IgD-negative memory B cell (primary cell): ENCODE measurements around the gene PACSIN2. TPM values are rescaled to one million over a fixed set of nuclear protein-coding genes. Genes with fewer than 3 reads are reported as not detected.

Source experiments
- H3K27ac Mint-ChIP-seq, 3 donors: one replicate each; pipeline ENCODE4 v1.8.0; 2020 to 2022; ENCODE audit warnings: mild to moderate bottlenecking in 3 of 3, mixed read lengths in 3 of 3, moderate library complexity in 1 of 3
- H3K27me3 Mint-ChIP-seq: one replicate; pipeline ENCODE4 v1.8.0; 2021; ENCODE audit warnings: mixed read lengths
- H3K36me3 Mint-ChIP-seq: one replicate; pipeline ENCODE4 v1.8.0; 2020; ENCODE audit warnings: mild to moderate bottlenecking, mixed read lengths
- H3K4me1 Mint-ChIP-seq, 3 donors: one replicate each; pipeline ENCODE4 v1.8.0; 2020 to 2022; ENCODE audit warnings: mixed read lengths in 3 of 3, mild to moderate bottlenecking in 1 of 3
- H3K4me3 Mint-ChIP-seq, 4 donors: one replicate each; pipeline ENCODE4 v1.8.0; 2020 to 2022; ENCODE audit warnings: mild to moderate bottlenecking in 4 of 4, mixed read lengths in 4 of 4, moderate library complexity in 3 of 4
- H3K9me3 Mint-ChIP-seq, 3 donors: one replicate each; pipeline ENCODE4 v1.8.0; 2020 to 2021; ENCODE audit warnings: mixed read lengths in 3 of 3, mild to moderate bottlenecking in 1 of 3
- polyA plus RNA-seq: library from polyadenylated mRNA; unstranded; fragments of 300-500 nt; fragmentation: Illumina TruSeq; gene quantifications from one replicate; pipeline ENCODE4 v1.2.3, GENCODE V29; 2021

PACSIN2 gene
- polyA plus RNA-seq, 1 donor from 2014 or later = 31.5 TPM

DNA sequence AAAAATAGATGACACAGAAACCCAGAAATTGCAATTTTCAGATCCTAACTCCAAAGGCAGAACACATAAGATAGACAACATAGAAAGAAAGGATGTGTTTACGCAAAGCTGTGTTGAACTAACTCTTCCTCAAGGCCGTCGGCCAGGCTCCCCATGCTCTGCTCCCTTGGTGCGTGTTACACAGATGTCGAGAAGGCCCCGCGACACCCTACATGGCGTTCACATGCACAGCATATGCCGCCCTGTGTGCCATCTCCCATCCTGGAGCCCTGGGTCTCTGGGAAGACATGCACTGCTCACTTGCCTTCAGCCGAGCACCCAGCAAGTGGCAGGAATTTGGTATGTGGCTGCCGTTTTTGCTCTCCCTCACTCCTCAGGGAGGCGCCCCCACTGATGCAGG, 110.9 kb downstream of the PACSIN2 start:
- H3K27ac Mint-ChIP-seq = no peak overlapping the region
- H3K9me3 Mint-ChIP-seq = no peaks in the 10 kb centered on the region
- H3K4me3 Mint-ChIP-seq = no peak overlapping the region

DNA sequence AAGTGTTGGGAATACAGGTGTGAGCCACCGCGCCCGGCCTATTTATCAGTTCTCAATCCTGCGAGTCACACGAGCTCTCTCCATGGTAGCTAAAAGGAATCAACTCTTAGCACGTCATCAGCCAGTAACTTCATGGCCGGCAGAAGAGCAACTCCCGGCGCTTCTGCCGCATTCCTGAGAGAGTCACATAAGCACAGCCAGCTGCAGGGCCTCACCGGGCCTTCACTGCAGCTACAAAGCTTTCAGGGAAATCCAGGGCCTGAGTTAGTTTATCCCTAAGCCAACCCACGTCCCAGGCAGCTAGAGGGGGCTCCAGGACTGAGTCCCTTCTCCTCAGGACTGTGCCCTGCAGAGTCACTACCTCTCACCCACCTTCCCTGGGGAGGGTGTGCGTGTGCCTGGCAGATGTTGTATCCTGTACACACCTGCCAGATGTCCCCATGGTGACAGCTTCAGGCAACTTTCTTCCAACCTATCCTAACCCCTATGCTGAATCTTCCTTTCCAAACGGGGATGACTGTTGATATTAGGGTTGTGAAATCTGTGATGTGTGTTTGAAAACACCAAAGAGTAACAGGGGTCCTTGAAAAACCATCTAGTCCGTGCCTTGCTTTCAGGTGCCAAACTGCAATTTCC, 112.0 kb downstream of the PACSIN2 start:
- Mint-ChIP-seq H3K36me3 (peaks cover 3% of the 10 kb centered on the region), H3K9me3 (no peaks in the 10 kb centered on the region), H3K27ac (no peak overlapping the region), H3K4me1 (peaks cover 4 to 5% (median 5%) of the 10 kb centered on the region in 3 donors), H3K4me3 (no peak overlapping the region), H3K27me3 (no peaks in the 10 kb centered on the region)

More for the DNA sequence above, 110.9 kb downstream of the PACSIN2 start:
- Mint-ChIP-seq H3K4me1 (peaks cover 5 to 9% (median 7%) of the 10 kb centered on the region in 3 donors), H3K36me3 (peaks cover 3% of the 10 kb centered on the region), H3K27me3 (no peaks in the 10 kb centered on the region)

DNA sequence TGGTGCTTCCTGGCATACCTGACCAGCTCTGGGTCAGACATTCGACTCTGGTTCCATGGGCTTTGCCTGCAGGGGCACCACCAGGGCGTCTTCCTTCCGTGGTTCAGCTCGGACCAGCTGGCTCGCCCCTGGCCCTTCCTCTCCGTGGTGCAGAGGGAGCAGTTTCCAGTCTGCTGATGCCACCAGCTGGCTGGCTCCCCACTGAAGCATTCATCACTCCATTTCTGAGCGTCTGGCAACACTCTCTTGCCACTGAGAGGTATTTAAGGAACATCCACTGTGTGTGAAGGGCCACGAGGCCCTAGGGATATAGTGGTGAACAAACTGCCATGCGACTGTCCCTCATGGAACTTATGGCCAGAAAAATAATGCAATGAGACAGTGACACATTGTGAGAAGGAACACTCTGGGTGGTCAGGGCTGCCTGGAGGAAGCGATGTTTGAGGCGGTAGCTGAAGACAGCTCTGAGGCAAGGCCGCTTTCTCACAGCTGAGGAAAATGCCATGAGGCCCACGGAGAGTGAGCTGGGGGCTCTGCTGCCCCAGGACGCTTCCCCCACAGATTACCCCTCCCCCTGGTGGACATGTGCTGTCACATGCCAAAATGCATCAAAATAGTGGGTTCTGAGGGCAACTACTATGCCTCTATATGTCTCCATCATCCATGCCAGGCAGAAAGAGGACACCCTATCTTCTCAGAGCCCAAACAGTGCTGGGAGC, 113.0 kb downstream of the PACSIN2 start:
- H3K4me3 Mint-ChIP-seq = no peak overlapping the region
- no peaks in the 10 kb centered on the region for H3K27me3 Mint-ChIP-seq
- peaks cover 3% of the 10 kb centered on the region for H3K36me3 Mint-ChIP-seq
- H3K4me1 Mint-ChIP-seq = peaks cover 6 to 9% (median 8%) of the 10 kb centered on the region in 3 donors
- peak overlapping the region in 1 of 3 donors; percentile 32 for H3K27ac Mint-ChIP-seq
- no peaks in the 10 kb centered on the region for H3K9me3 Mint-ChIP-seq

GRCh38 chr22:42897960-42898359, 117.0 kb downstream of the PACSIN2 start:
- no peak overlapping the region for H3K27ac Mint-ChIP-seq
- peaks cover 33 to 42% (median 38%) of the 10 kb centered on the region in 3 donors for H3K4me1 Mint-ChIP-seq
- no peak overlapping the region for H3K4me3 Mint-ChIP-seq
- peaks cover 1% of the 10 kb centered on the region for H3K27me3 Mint-ChIP-seq
- H3K9me3 Mint-ChIP-seq = no peaks in the 10 kb centered on the region
- peaks cover 1% of the 10 kb centered on the region for H3K36me3 Mint-ChIP-seq

DNA sequence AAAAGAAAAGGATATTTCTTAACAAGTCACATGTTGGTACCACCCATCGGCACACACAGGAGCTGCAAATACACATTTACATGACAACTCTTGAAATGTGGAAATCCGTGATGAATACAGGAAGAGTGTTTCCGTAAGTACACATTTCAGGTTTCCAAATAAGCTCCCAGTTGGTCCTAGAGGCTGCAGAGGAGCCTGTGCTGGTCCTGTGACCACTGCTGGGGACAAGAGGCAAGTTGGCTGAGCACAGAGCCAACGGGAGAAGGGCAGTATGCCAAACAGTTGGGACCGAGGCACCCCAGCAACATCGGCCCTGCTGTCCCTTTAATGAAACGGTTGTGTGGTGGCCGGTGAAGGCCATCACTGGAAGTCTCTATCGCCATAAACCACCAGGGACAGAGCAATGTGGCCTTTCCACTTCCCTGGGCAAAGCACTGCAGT, 119.4 kb downstream of the PACSIN2 start:
- Mint-ChIP-seq H3K27me3 (peaks cover 1% of the 10 kb centered on the region), H3K4me1 (peaks cover 40 to 52% (median 42%) of the 10 kb centered on the region in 3 donors), H3K4me3 (peak overlapping the region in 3 of 4 donors; percentile 19 to 84 (median 67)), H3K9me3 (no peaks in the 10 kb centered on the region), H3K36me3 (peaks cover 1% of the 10 kb centered on the region), H3K27ac (peak overlapping the region; percentile 70 to 96 (median 91))

DNA sequence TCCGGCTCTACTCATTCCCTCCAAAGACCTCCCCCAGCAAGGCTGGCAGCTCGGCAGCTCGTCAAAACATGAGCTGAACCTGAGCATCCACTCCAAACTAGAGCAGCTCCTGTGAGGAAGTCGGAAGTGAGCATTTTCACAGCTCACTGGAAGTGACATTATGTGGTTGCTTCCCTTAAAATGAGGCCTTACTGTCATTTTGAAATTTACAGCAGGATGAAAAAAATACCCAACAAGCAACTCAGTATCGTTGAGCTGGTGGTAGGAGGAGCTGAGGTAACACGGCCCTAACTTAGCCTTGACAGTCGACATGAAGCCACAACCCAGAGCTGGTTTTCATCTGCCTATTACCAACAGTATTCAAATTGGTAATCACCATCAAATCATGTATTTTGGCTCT, 119.9 kb downstream of the PACSIN2 start:
- H3K4me1 Mint-ChIP-seq = peaks cover 40 to 51% (median 42%) of the 10 kb centered on the region in 3 donors
- H3K4me3 Mint-ChIP-seq = peak overlapping the region; percentile 19 to 84 (median 48)
- H3K27me3 Mint-ChIP-seq = peaks cover 1% of the 10 kb centered on the region
- peaks cover 1% of the 10 kb centered on the region for H3K36me3 Mint-ChIP-seq
- H3K27ac Mint-ChIP-seq = peak overlapping the region; percentile 70 to 96 (median 91)
- H3K9me3 Mint-ChIP-seq = no peaks in the 10 kb centered on the region

DNA sequence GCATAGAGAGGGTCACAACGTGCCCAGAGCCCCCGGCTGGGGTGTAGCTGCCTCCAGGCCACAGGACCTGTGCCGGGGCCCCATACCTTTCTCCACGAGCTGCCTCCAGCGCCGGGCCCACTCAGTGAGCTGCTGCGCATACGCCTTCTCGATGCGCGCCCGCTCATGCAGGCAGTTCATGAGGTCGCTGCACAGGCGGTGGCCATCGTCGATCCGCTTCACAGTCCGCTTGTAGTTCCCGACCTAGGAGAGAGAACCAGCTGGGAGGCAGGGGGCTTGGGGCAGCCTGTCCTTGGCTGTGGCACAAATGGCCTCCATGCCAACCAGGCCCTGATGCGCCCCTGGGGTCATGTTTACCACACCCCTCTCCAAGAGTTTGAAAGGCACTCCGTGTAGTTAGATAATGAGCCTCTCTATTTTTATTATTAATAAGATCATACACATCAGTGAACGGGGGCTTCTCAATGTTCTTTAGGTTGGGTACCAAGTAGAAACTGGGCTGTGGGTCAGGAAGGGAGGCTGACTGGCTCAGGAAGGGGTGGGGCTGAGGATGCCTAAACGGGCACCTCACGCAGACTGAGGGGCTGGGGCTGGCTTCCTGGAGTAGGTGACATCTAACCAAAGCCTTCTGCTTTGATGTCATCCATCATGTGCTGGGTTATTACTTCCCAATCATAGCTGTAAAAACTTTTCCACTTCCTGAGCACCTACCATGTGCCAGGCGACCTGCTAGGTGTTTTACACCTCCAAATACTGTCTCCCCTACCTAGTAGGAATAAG, 121.4 kb downstream of the PACSIN2 start:
- peak overlapping the region in 2 of 4 donors; percentile 68 to 84 for H3K4me3 Mint-ChIP-seq
- H3K27ac Mint-ChIP-seq = peak overlapping the region; percentile 51 to 96 (median 80)
- H3K4me1 Mint-ChIP-seq = peaks cover 52 to 58% (median 53%) of the 10 kb centered on the region in 3 donors
- no peaks in the 10 kb centered on the region for H3K9me3 Mint-ChIP-seq
- peaks cover 1% of the 10 kb centered on the region for H3K27me3 Mint-ChIP-seq
- H3K36me3 Mint-ChIP-seq = peaks cover 1% of the 10 kb centered on the region

GRCh38 chr22:42892571-42893316, 122.2 kb downstream of the PACSIN2 start:
- Mint-ChIP-seq H3K4me3 (peak overlapping the region in 2 of 4 donors; percentile 8 to 27), H3K36me3 (peaks cover 1% of the 10 kb centered on the region), H3K4me1 (peaks cover 52 to 61% (median 56%) of the 10 kb centered on the region in 3 donors), H3K27ac (peak overlapping the region in 1 of 3 donors; percentile 51), H3K27me3 (peaks cover 1% of the 10 kb centered on the region), H3K9me3 (no peaks in the 10 kb centered on the region)

DNA sequence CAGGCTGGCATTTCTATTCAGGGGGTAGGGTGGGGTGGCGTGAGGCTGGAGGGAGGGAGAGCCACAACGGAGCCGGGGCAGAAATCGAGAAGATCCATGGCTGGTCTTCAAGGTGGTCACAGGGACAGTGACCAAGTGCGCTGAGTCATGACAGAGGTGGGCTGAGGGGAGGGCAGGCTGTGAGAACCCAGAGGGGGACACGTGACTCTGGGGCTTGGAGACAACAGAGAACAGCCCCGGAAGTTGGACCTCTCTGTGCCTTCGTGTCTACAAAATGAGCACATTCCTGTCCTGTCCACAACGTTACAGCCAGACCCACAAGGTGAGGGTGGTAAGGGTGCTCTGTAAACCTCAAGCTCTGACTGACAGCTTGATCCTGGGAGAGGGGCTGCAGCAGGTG, 122.8 kb downstream of the PACSIN2 start:
- H3K27ac Mint-ChIP-seq = peak overlapping the region in 1 of 3 donors; percentile 36
- peaks cover 1% of the 10 kb centered on the region for H3K27me3 Mint-ChIP-seq
- no peaks in the 10 kb centered on the region for H3K9me3 Mint-ChIP-seq
- peaks cover 3% of the 10 kb centered on the region for H3K36me3 Mint-ChIP-seq
- H3K4me3 Mint-ChIP-seq = peak overlapping the region in 2 of 4 donors; percentile 27 to 47
- H3K4me1 Mint-ChIP-seq = peaks cover 49 to 58% (median 51%) of the 10 kb centered on the region in 3 donors

DNA sequence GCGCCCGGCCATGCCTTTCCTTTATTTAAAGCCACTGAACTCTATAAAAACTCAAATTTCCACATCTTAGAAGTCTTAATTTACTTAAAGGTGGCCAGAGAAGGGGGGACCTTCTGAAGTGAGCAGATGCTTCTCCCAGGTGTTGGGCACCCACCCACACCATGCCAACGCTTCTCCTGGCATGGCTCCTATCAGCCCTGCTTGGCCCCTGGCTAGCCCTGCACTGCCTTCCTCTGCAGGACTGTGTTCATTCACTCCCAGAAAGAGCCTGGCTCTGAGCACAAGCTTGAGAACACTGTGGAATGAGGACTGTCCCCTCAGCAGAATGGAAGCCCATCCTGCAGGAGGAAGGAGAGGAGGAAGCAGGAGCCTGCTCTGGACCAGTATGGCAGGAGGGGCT, 123.3 kb downstream of the PACSIN2 start:
- Mint-ChIP-seq H3K4me1 (peaks cover 48 to 56% (median 50%) of the 10 kb centered on the region in 3 donors), H3K27ac (no peak overlapping the region), H3K36me3 (peaks cover 3% of the 10 kb centered on the region), H3K4me3 (peak overlapping the region in 2 of 4 donors; percentile 47 to 58), H3K27me3 (peaks cover 1% of the 10 kb centered on the region), H3K9me3 (no peaks in the 10 kb centered on the region)

DNA sequence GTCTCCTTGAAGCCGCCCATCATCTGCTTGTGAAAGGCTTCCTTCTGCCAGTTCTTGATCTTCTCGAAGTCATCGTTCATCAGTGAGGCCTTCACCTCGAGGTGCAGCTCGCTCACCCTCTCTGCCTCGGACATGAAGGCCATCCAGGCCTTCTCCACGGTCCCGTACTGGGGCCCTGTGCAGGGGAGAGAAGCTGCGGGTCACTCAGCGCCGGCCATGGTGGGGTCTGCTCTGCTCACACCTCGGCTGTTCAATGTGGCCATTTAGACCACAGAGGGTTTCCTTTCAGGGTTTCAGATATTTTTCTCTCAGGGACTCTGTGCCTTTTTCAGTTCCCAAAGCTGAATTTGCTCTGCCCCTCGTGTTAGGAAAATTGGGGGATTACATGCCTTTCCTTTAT, 123.9 kb downstream of the PACSIN2 start:
- Mint-ChIP-seq H3K9me3 (no peaks in the 10 kb centered on the region), H3K4me3 (peak overlapping the region in 1 of 4 donors; percentile 76), H3K36me3 (peaks cover 3% of the 10 kb centered on the region), H3K27ac (peak overlapping the region in 2 of 3 donors; percentile 62 to 84), H3K27me3 (peaks cover 1% of the 10 kb centered on the region), H3K4me1 (peaks cover 41 to 51% (median 43%) of the 10 kb centered on the region in 3 donors)

DNA sequence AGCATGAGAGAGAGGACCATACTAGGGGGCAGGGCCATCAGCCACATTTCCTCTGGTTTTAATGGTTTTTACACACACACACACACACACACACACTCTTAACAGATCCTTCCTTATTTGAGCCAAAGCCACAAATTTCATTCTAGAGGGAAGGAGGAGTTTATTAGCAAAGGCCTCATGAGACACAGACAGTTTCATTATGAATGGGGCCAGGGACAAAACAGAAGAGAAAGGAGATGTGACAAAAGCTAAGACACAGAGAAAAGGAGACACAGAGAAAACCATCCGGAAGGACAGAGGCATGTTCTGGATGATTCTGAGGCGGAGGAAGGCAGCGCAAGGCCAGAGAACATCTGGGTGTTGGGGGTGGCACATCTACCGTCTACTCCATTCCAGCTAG, 125.6 kb downstream of the PACSIN2 start:
- Mint-ChIP-seq H3K36me3 (peaks cover 1% of the 10 kb centered on the region), H3K27ac (peak overlapping the region; percentile 61 to 82 (median 82)), H3K4me1 (peaks cover 25 to 34% (median 26%) of the 10 kb centered on the region in 3 donors)

GRCh38 chr22:42887523-42888507, 127.1 kb downstream of the PACSIN2 start:
- Mint-ChIP-seq H3K36me3 (peaks cover 1% of the 10 kb centered on the region), H3K4me3 (no peak overlapping the region), H3K9me3 (no peaks in the 10 kb centered on the region), H3K27ac (peak overlapping the region in 1 of 3 donors; percentile 89), H3K4me1 (peaks cover 17 to 21% (median 20%) of the 10 kb centered on the region in 3 donors), H3K27me3 (no peaks in the 10 kb centered on the region)

More for the DNA sequence above, 125.6 kb downstream of the PACSIN2 start:
- Mint-ChIP-seq H3K27me3 (peaks cover 1% of the 10 kb centered on the region), H3K9me3 (no peaks in the 10 kb centered on the region), H3K4me3 (peak overlapping the region; percentile 30 to 89 (median 66))
